SU-DHL-6 (cell line): Measurements from ENCODE around the gene VAPB.

Experiments used
- CTCF ChIP-seq: fragments of 200-600 bp; sonication (generic); IDR thresholded peaks from one replicate; pipeline ENCODE4 v1.5.1; 2017; ENCODE audit warnings: antibody characterized with exemption, mild to moderate bottlenecking, low read length, moderate library complexity; ENCODE audit not compliant: insufficient read depth, poor library complexity, severe bottlenecking
- EZH2phosphoT487 ChIP-seq: fragments of 200-600 bp; sonication (generic), shearing (Covaris generic); conservative IDR thresholded peaks from 2 replicates; pipeline ENCODE4 v1.6.1; 2018; ENCODE audit warnings: mild to moderate bottlenecking, antibody characterized with exemption, low read length, moderate library complexity, mixed read lengths

GRCh38 chr20:58408603-58409246, 19.7 kb downstream of the VAPB start:
- no peak for TF ChIP-seq CTCF
- TF ChIP-seq EZH2phosphoT487: no peak
